GM12878 (cell line): ENCODE measurements around the gene NELL1. TPM values are rescaled to one million over a fixed set of nuclear protein-coding genes. Genes with fewer than 3 reads are reported as not detected.

Source experiments
- ATAC-seq: fragments of 200-7000 bp; cut with Tn5 transposase; 3 replicates; pipeline ENCODE4 v1.9.1; 2020; ENCODE audit warnings: mild to moderate bottlenecking, moderate library complexity
- BruUV-seq: library from RNA; stranded (reverse); fragments of 400-500 nt; replicated peaks from 2 replicates; lab custom pipeline; 2021; lab: Mats Ljungman, UMichigan
- CTCF ChIA-PET: fragments of 300-600 bp; sonication (Branson Sonifier 250); formaldehyde crosslinking; extraction: SDS; loops from one replicate; lab custom pipeline; 2021; ENCODE audit warnings: inconsistent platforms; lab: Yijun Ruan, JAX
- POLR2A ChIA-PET: fragments of 350-600 bp; formaldehyde crosslinking; extraction: SDS; loops from one replicate; lab custom pipeline; 2021; ENCODE audit warnings: inconsistent platforms; lab: Charles Lee
- RAD21 ChIA-PET: fragments of 300-600 bp; sonication (Branson Sonifier 250); formaldehyde crosslinking; loops from one replicate; lab custom pipeline; 2023; ENCODE audit warnings: antibody characterized with exemption; ENCODE audit not compliant: unreplicated experiment; lab: Charles Lee
- SMC1A ChIA-PET: fragments of 300-600 bp; sonication (Branson Sonifier 250); formaldehyde crosslinking; loops from one replicate; lab custom pipeline; 2023; ENCODE audit not compliant: unreplicated experiment, uncharacterized antibody; lab: Charles Lee
- DNase-seq: peaks from one replicate; pipeline ENCODE4 v3.0.0-alpha.2; 2011; ENCODE audit warnings: low read depth, low spot score
- FAIRE-seq: peaks from 3 replicates; lab custom pipeline; 2011; peaks lifted over from hg19 to GRCh38; lab: Jason Lieb, UNC
- H2AFZ ChIP-seq: 2 replicates; pipeline ENCODE4 v1.6.0; 2011; ENCODE audit warnings: low read depth, low read length, control low read depth; ENCODE audit not compliant: control insufficient read depth
- H3K27ac ChIP-seq: 2 replicates; pipeline ENCODE4 v1.5.1; 2011; ENCODE audit warnings: control low read depth; ENCODE audit not compliant: control insufficient read depth, insufficient read depth
- H3K27me3 ChIP-seq, 2 experiments: replicated peaks in 1 of 2; 2 replicates each; pipeline versions ENCODE4 v1.6.0 to v1.6.1; 2011; ENCODE audit warnings: low read length in 1 of 2; ENCODE audit not compliant: control insufficient read depth in 2 of 2, insufficient read depth in 2 of 2
- H3K36me3 ChIP-seq, 2 experiments: 2 replicates each; pipeline ENCODE4 v1.5.1; 2011; ENCODE audit warnings: low read length in 1 of 2; ENCODE audit not compliant: control insufficient read depth in 2 of 2, insufficient read depth in 2 of 2
- H3K4me1 ChIP-seq: 2 replicates; pipeline ENCODE4 v1.6.1; 2011; ENCODE audit warnings: mild to moderate bottlenecking, low read length, moderate library complexity, mixed read lengths; ENCODE audit not compliant: control insufficient read depth, insufficient read depth
- H3K4me2 ChIP-seq: 2 replicates; pipeline ENCODE4 v1.6.0; 2011; ENCODE audit warnings: control low read depth; ENCODE audit not compliant: control insufficient read depth, insufficient read depth
- H3K4me3 ChIP-seq: fragments of 200-600 bp; sonication (generic); 2 replicates; pipeline ENCODE4 v1.5.1; 2016
- H3K79me2 ChIP-seq: 2 replicates; pipeline ENCODE4 v1.6.0; 2011; ENCODE audit warnings: low read length; ENCODE audit not compliant: control insufficient read depth, insufficient read depth
- H3K9ac ChIP-seq: 2 replicates; pipeline ENCODE4 v1.8.0; 2011; ENCODE audit warnings: low read length, control low read depth, mixed read lengths; ENCODE audit not compliant: control insufficient read depth, insufficient read depth
- H3K9me3 ChIP-seq: replicated peaks from 3 replicates; pipeline ENCODE4 v1.5.1; 2011; ENCODE audit warnings: mild to moderate bottlenecking, low read length; ENCODE audit not compliant: control insufficient read depth, insufficient read depth
- H4K20me1 ChIP-seq: 2 replicates; pipeline ENCODE4 v1.6.0; 2011; ENCODE audit not compliant: control insufficient read depth, insufficient read depth
- JUND ChIP-seq: IDR thresholded peaks from 2 replicates; pipeline ENCODE4 v1.6.1; 2012; ENCODE audit warnings: low read depth, mild to moderate bottlenecking, low read length, improper control_type of control experiment, moderate library complexity
- KAT2A ChIP-seq: conservative IDR thresholded peaks from 2 replicates; pipeline ENCODE4 v1.6.1; 2011; ENCODE audit warnings: low read depth, low read length; ENCODE audit not compliant: control insufficient read depth
- NFYA ChIP-seq: IDR thresholded peaks from 2 replicates; pipeline ENCODE4 v1.6.1; 2011; ENCODE audit warnings: low read depth, mild to moderate bottlenecking, low read length, improper control_type of control experiment, borderline replicate concordance
- POLR2A ChIP-seq: IDR thresholded peaks from 2 replicates; pipeline ENCODE4 v1.6.1; 2011; ENCODE audit warnings: low read depth, mild to moderate bottlenecking, low read length
- RAD21 ChIP-seq: IDR thresholded peaks from 2 replicates; pipeline ENCODE4 v1.6.1; 2011; ENCODE audit warnings: mild to moderate bottlenecking, low read depth, low read length, moderate library complexity; ENCODE audit not compliant: insufficient read depth
- RAD51 ChIP-seq: fragments of 450-650 bp; IDR thresholded peaks from 2 replicates; pipeline ENCODE4 v1.6.1; 2016; ENCODE audit warnings: moderate library complexity, mild to moderate bottlenecking, inconsistent platforms
- SP1 ChIP-seq: IDR thresholded peaks from one replicate; pipeline ENCODE4 v1.6.1; 2011; ENCODE audit warnings: low read depth, low read length
- ZBTB40 ChIP-seq: fragments of 450-650 bp; IDR thresholded peaks from 2 replicates; pipeline ENCODE4 v1.6.1; 2016; ENCODE audit warnings: mild to moderate bottlenecking, moderate library complexity, borderline replicate concordance
- ZNF24 ChIP-seq: fragments of 450-650 bp; IDR thresholded peaks from 2 replicates; pipeline ENCODE4 v1.6.1; 2017; ENCODE audit warnings: antibody characterized with exemption, mild to moderate bottlenecking
- WGBS: methylation state at CpG from one replicate; pipeline ENCODE4 v1.1.6; 2016; ENCODE audit warnings: low lambda C conversion rate; ENCODE audit not compliant: insufficient replicate concordance, insufficient coverage; ENCODE audit errors: missing lambda C conversion rate; 5-methylcytosine and 5-hydroxymethylcytosine counted together
- in situ Hi-C: fragments of 300-500 bp; cut with MboI; formaldehyde crosslinking; loops from 9 replicates; pipeline ENCODE4 v1.14.3; 2018; ENCODE audit warnings: mixed read lengths
- intact Hi-C: fragments of 100-400 bp; cut with micrococcal nuclease; formaldehyde crosslinking; loops from one replicate; pipeline ENCODE4 v1.14.2; 2022; ENCODE audit not compliant: unreplicated experiment
- polyA plus RNA-seq, 11 experiments: library from polyadenylated mRNA; depleted of rRNA in 4 of 11; unstranded in 6 of 11; stranded (reverse) in 5 of 11; fragments of >200 nt; fragmentation: Nextera tagmentation in 4 of 11; fragmentation: Illumina TruSeq in 1 of 11; extraction: Ambion mirVana in 4 of 11; extraction: Trizol in 1 of 11; gene quantifications; 1 replicate in 1 of 11; 2 replicates in 10 of 11; pipeline versions ENCODE4 v1.2.1 to v1.2.3, GENCODE V29; 2011 to 2016; ENCODE audit warnings: inconsistent platforms in 2 of 11, missing spikeins in 2 of 11, low read depth in 1 of 11
- total RNA-seq, 4 experiments: library from RNA; depleted of rRNA in 3 of 4; stranded (reverse); fragments of >200 nt in 3 of 4; fragmentation: Illumina TruSeq in 1 of 4; extraction: Trizol in 1 of 4; gene quantifications; 2 replicates each; pipeline versions ENCODE4 v1.2.1 to v1.2.3, GENCODE V29; 2013 to 2021

The NELL1 gene
- total and polyA plus RNA-seq, 10 of the 15 experiments (the other 5 are each of a cell fraction or from before 2014, with no cell fraction given) = 0.02 to 0.12 TPM; not detected in 8

- Histone ChIP-seq H4K20me1 (no peaks in the 10 kb centered on the region), H3K9ac (no peak overlapping the region), H3K9me3 (no peaks in the 10 kb centered on the region), H3K4me1 (no peaks in the 10 kb centered on the region), H3K36me3 (no peaks in the 10 kb centered on the region), H3K27ac (no peak overlapping the region), H3K27me3 (no peaks in the 10 kb centered on the region), H3K4me3 (no peak overlapping the region), H3K4me2 (no peak overlapping the region), H2AFZ (no peak overlapping the region), H3K79me2 (no peaks in the 10 kb centered on the region)
- WGBS = 61% methylated on average over 5 of the region's 5 CpGs
- in situ Hi-C loops = no loop called here
- no peak for FAIRE-seq
- no peak for DNase-seq
- ATAC-seq = no peak
- ChIA-PET SMC1A (no interaction called here), POLR2A (no interaction called here), RAD21 (no interaction called here), CTCF (no interaction called here)
- intact Hi-C loops = no loop called here
- TF ChIP-seq RAD21 (0 out of 2 replicates have a peak, but pooled peaks have one; percentile 2), KAT2A (no peak)
- BruUV-seq = no TSS peak
Measured at GRCh38 chr11:20634044-20634443, 35.3 kb upstream of the NELL1 start.

- no peak for TF ChIP-seq NFYA
- TF ChIP-seq ZNF24 = no peak
- no peak for TF ChIP-seq POLR2A
- no peak for TF ChIP-seq RAD51
- TF ChIP-seq SP1 = no peak
- TF ChIP-seq ZBTB40 = no peak
- TF ChIP-seq JUND = no peak
- TF ChIP-seq, all 136 proteins: peak for 0
- DNase-seq = no peak
- Histone ChIP-seq H3K27me3 (no peaks in the 10 kb centered on the region), H3K27ac (no peak overlapping the region), H3K4me3 (no peak overlapping the region), H3K9ac (no peak overlapping the region), H3K79me2 (no peaks in the 10 kb centered on the region), H3K9me3 (no peaks in the 10 kb centered on the region), H3K4me1 (no peaks in the 10 kb centered on the region), H2AFZ (no peak overlapping the region), H3K4me2 (no peak overlapping the region), H3K36me3 (no peaks in the 10 kb centered on the region), H4K20me1 (no peaks in the 10 kb centered on the region)
- FAIRE-seq = no peak
- ChIA-PET CTCF (no interaction called here), SMC1A (no interaction called here), POLR2A (no interaction called here), RAD21 (no interaction called here)
- 69% methylated on average over 7 of the region's 7 CpGs for WGBS
- no TSS peak for BruUV-seq
- ATAC-seq = no peak
- in situ Hi-C loops (no loop called here), intact Hi-C loops (no loop called here)
Measured at GRCh38 chr11:20634781-20635180, 34.6 kb upstream of the NELL1 start.
